CD8-positive, alpha-beta memory T cell (primary cell): ENCODE data around the gene ZNF683. TPM values are rescaled to one million over a fixed set of nuclear protein-coding genes. Genes with fewer than 3 reads are reported as not detected.

ENCODE experiments used
- CTCF ChIA-PET: fragments of 350-600 bp; sonication (Branson Sonifier 250); formaldehyde crosslinking; loops from one replicate; lab custom pipeline; 2021; ENCODE audit warnings: antibody characterized with exemption; lab: Charles Lee
- POLR2A ChIA-PET: fragments of 350-600 bp; sonication (Branson Sonifier 250); formaldehyde crosslinking; loops from one replicate; lab custom pipeline; 2021; ENCODE audit warnings: antibody characterized with exemption; lab: Charles Lee
- DNase-seq, 5 donors: peaks; one replicate each; pipeline versions ENCODE4 v3.0.0 to v3.0.0-alpha.2; 2020 to 2022; ENCODE audit warnings: mixed read lengths in 1 of 5
- H3K27ac ChIP-seq: one replicate; pipeline ENCODE4 v1.7.0; 2013; ENCODE audit warnings: low read depth, mild to moderate bottlenecking, low read length, moderate library complexity
- H3K27me3 ChIP-seq: 2 replicates; pipeline ENCODE4 v1.7.0; 2013; ENCODE audit warnings: low read length, mild to moderate bottlenecking; ENCODE audit not compliant: insufficient read depth, poor library complexity, severe bottlenecking
- H3K36me3 ChIP-seq: 2 replicates; pipeline ENCODE4 v1.7.0; 2013; ENCODE audit warnings: mild to moderate bottlenecking, low read length, moderate library complexity; ENCODE audit not compliant: insufficient read depth
- H3K4me1 ChIP-seq: 2 replicates; pipeline ENCODE4 v1.7.0; 2013; ENCODE audit warnings: mild to moderate bottlenecking, low read length, moderate library complexity; ENCODE audit not compliant: insufficient read depth
- H3K4me3 ChIP-seq: 2 replicates; pipeline ENCODE4 v1.7.0; 2013; ENCODE audit warnings: mild to moderate bottlenecking, low read length
- H3K9me3 ChIP-seq: 2 replicates; pipeline ENCODE4 v1.7.0; 2013; ENCODE audit warnings: mild to moderate bottlenecking, low read length
- H3K27ac Mint-ChIP-seq, 8 donors: one replicate each; pipeline ENCODE4 v1.8.0; 2020 to 2021; ENCODE audit warnings: mixed read lengths in 8 of 8, mild to moderate bottlenecking in 6 of 8, inconsistent platforms in 3 of 8, moderate library complexity in 3 of 8
- H3K27me3 Mint-ChIP-seq, 2 donors: one replicate each; pipeline ENCODE4 v1.8.0; 2020 to 2021; ENCODE audit warnings: mixed read lengths in 2 of 2, mild to moderate bottlenecking in 1 of 2, moderate library complexity in 1 of 2
- H3K36me3 Mint-ChIP-seq, 3 donors: one replicate each; pipeline ENCODE4 v1.8.0; 2020 to 2021; ENCODE audit warnings: mixed read lengths in 3 of 3, inconsistent platforms in 1 of 3, mild to moderate bottlenecking in 1 of 3
- H3K4me1 Mint-ChIP-seq, 3 donors: one replicate each; pipeline ENCODE4 v1.8.0; 2020 to 2021; ENCODE audit warnings: mixed read lengths in 3 of 3, inconsistent platforms in 1 of 3, mild to moderate bottlenecking in 1 of 3
- H3K4me3 Mint-ChIP-seq, 7 donors: one replicate each; pipeline ENCODE4 v1.8.0; 2020 to 2021; ENCODE audit warnings: mixed read lengths in 7 of 7, mild to moderate bottlenecking in 6 of 7, moderate library complexity in 4 of 7, inconsistent platforms in 2 of 7
- H3K9me3 Mint-ChIP-seq, 5 donors: one replicate each; pipeline ENCODE4 v1.8.0; 2020 to 2022; ENCODE audit warnings: mixed read lengths in 5 of 5, mild to moderate bottlenecking in 3 of 5, moderate library complexity in 2 of 5, inconsistent platforms in 1 of 5
- polyA plus RNA-seq: library from polyadenylated mRNA; unstranded; fragments of 300-500 nt; fragmentation: Illumina TruSeq; gene quantifications from one replicate; pipeline ENCODE4 v1.2.3, GENCODE V29; 2021
- total RNA-seq, 2 experiments: library from RNA; stranded (reverse); gene quantifications; one replicate each; pipeline ENCODE4 v1.2.3, GENCODE V29; 2021

Gene ZNF683
- total and polyA plus RNA-seq, 3 experiments from 2014 or later: 2.4 to 205 (median 2.7) TPM

GRCh38 chr1:26345718-26346117 lies 26.8 kb downstream of the ZNF683 start:
- POLR2A ChIA-PET: no interaction called here

GRCh38 chr1:26344147-26344920 lies 28.2 kb downstream of the ZNF683 start:
- Histone ChIP-seq H3K4me1 (no peaks in the 10 kb centered on the region), H3K4me3 (no peak overlapping the region), H3K36me3 (no peaks in the 10 kb centered on the region), H3K27ac (no peak overlapping the region), H3K9me3 (no peaks in the 10 kb centered on the region), H3K27me3 (no peaks in the 10 kb centered on the region)
- CTCF ChIA-PET: interaction anchor here (1.2 to 1.3 kb wide), 2 partner anchors 69 to 73 kb away, joined by 4 to 6 read pairs; no protein-coding TSS in a partner anchor
- POLR2A ChIA-PET: no interaction called here
- Mint-ChIP-seq H3K9me3 (no peaks in the 10 kb centered on the region), H3K27me3 (no peaks in the 10 kb centered on the region), H3K36me3 (no peaks in the 10 kb centered on the region), H3K4me3 (no peak overlapping the region), H3K27ac (no peak overlapping the region), H3K4me1 (no peaks in the 10 kb centered on the region)
- no peak for DNase-seq

More at GRCh38 chr1:26345718-26346117, 26.8 kb downstream of the ZNF683 start:
- H3K9me3 Mint-ChIP-seq: no peaks in the 10 kb centered on the region
- CTCF ChIA-PET: interaction anchor here (1.2 kb wide), 1 partner anchor 18 kb away, joined by 3 read pairs; no protein-coding TSS in a partner anchor
- H3K4me1 Mint-ChIP-seq: no peaks in the 10 kb centered on the region
- Histone ChIP-seq H3K27ac (no peak overlapping the region), H3K9me3 (no peaks in the 10 kb centered on the region), H3K36me3 (no peaks in the 10 kb centered on the region), H3K27me3 (no peaks in the 10 kb centered on the region), H3K4me3 (no peak overlapping the region), H3K4me1 (no peaks in the 10 kb centered on the region)
- no peaks in the 10 kb centered on the region for H3K36me3 Mint-ChIP-seq
- H3K27me3 Mint-ChIP-seq: no peaks in the 10 kb centered on the region
- H3K4me3 Mint-ChIP-seq: no peak overlapping the region
- no peak overlapping the region for H3K27ac Mint-ChIP-seq
- no peak for DNase-seq

- H3K27me3 Mint-ChIP-seq: no peaks in the 10 kb centered on the region
- Histone ChIP-seq H3K4me3 (no peak overlapping the region), H3K36me3 (no peaks in the 10 kb centered on the region), H3K9me3 (no peaks in the 10 kb centered on the region), H3K4me1 (peaks cover 6% of the 10 kb centered on the region), H3K27ac (no peak overlapping the region), H3K27me3 (no peaks in the 10 kb centered on the region)
- peak overlapping the region in 1 of 7 donors; percentile 11 for H3K4me3 Mint-ChIP-seq
- no peaks in the 10 kb centered on the region for H3K9me3 Mint-ChIP-seq
- no peak for DNase-seq
- POLR2A ChIA-PET: no interaction called here
- H3K36me3 Mint-ChIP-seq: no peaks in the 10 kb centered on the region
- peaks cover 8 to 22% (median 15%) of the 10 kb centered on the region in 3 donors for H3K4me1 Mint-ChIP-seq
- peak overlapping the region in 1 of 8 donors; percentile 58 for H3K27ac Mint-ChIP-seq
- CTCF ChIA-PET: interaction anchor here (1.0 to 1.2 kb wide), 2 partner anchors 55 to 76 kb away, joined by 3 read pairs; no protein-coding TSS in a partner anchor
Measured at GRCh38 chr1:26340047-26340481, 32.5 kb downstream of the ZNF683 start.

GRCh38 chr1:26338670-26339069 lies 33.9 kb downstream of the ZNF683 start:
- Histone ChIP-seq H3K27ac (no peak overlapping the region), H3K4me1 (peaks cover 6% of the 10 kb centered on the region), H3K9me3 (no peaks in the 10 kb centered on the region), H3K36me3 (no peaks in the 10 kb centered on the region), H3K4me3 (no peak overlapping the region), H3K27me3 (no peaks in the 10 kb centered on the region)
- DNase-seq: no peak
- POLR2A ChIA-PET: no interaction called here
- H3K9me3 Mint-ChIP-seq: no peaks in the 10 kb centered on the region
- no peaks in the 10 kb centered on the region for H3K36me3 Mint-ChIP-seq
- peak overlapping the region in 2 of 7 donors; percentile 0 to 82 for H3K4me3 Mint-ChIP-seq
- no peaks in the 10 kb centered on the region for H3K27me3 Mint-ChIP-seq
- CTCF ChIA-PET: interaction anchor here (1.3 to 2.2 kb wide), 3 partner anchors 20 to 79 kb away, joined by 4 to 6 read pairs (median 4); no protein-coding TSS in a partner anchor
- H3K4me1 Mint-ChIP-seq: peaks cover 10 to 25% (median 15%) of the 10 kb centered on the region in 3 donors
- H3K27ac Mint-ChIP-seq: peak overlapping the region in 5 of 8 donors; percentile 2 to 61 (median 19)

GRCh38 chr1:26337625-26338024 lies 34.9 kb downstream of the ZNF683 start:
- no peaks in the 10 kb centered on the region for H3K36me3 Mint-ChIP-seq
- ChIA-PET CTCF (interaction anchor here (1.0 to 2.2 kb wide), 6 partner anchors 20 to 103 kb away, joined by 3 to 6 read pairs (median 4); partner anchors contain the start of genes CD52, CEP85 and DHDDS), POLR2A (no interaction called here)
- H3K4me3 ChIP-seq: no peak overlapping the region
- peak overlapping the region in 3 of 8 donors; percentile 68 to 94 (median 92) for H3K27ac Mint-ChIP-seq
- no peak for DNase-seq
- H3K27ac ChIP-seq: no peak overlapping the region
- H3K4me1 ChIP-seq: peaks cover 6% of the 10 kb centered on the region
- H3K9me3 ChIP-seq: no peaks in the 10 kb centered on the region
- no peaks in the 10 kb centered on the region for H3K27me3 Mint-ChIP-seq
- no peaks in the 10 kb centered on the region for H3K36me3 ChIP-seq
- peaks cover 0 to 1% (median 0%) of the 10 kb centered on the region in 5 donors for H3K9me3 Mint-ChIP-seq
- H3K27me3 ChIP-seq: no peaks in the 10 kb centered on the region
- H3K4me1 Mint-ChIP-seq: peaks cover 10 to 25% (median 15%) of the 10 kb centered on the region in 3 donors
- peak overlapping the region in 6 of 7 donors; percentile 32 to 84 (median 58) for H3K4me3 Mint-ChIP-seq

GRCh38 chr1:26337206-26337535 lies 35.4 kb downstream of the ZNF683 start:
- H3K4me1 Mint-ChIP-seq: peaks cover 10 to 25% (median 15%) of the 10 kb centered on the region in 3 donors
- Histone ChIP-seq H3K4me1 (peaks cover 6% of the 10 kb centered on the region), H3K36me3 (no peaks in the 10 kb centered on the region), H3K9me3 (no peaks in the 10 kb centered on the region), H3K4me3 (no peak overlapping the region), H3K27me3 (no peaks in the 10 kb centered on the region), H3K27ac (peak overlapping the region; percentile 67)
- no peaks in the 10 kb centered on the region for H3K36me3 Mint-ChIP-seq
- peak overlapping the region in 1 of 8 donors; percentile 70 for H3K27ac Mint-ChIP-seq
- POLR2A ChIA-PET: interaction anchor here (0.6 to 0.9 kb wide), 2 partner anchors 9 to 10 kb away, joined by 4 to 5 read pairs; no protein-coding TSS in a partner anchor
- CTCF ChIA-PET: interaction anchor here (1.0 to 1.6 kb wide), 6 partner anchors 19 to 103 kb away, joined by 3 to 5 read pairs (median 4); partner anchors contain the start of genes CD52, CEP85 and DHDDS
- peaks cover 0 to 1% (median 0%) of the 10 kb centered on the region in 5 donors for H3K9me3 Mint-ChIP-seq
- DNase-seq: no peak
- H3K4me3 Mint-ChIP-seq: peak overlapping the region in 6 of 7 donors; percentile 53 to 92 (median 78)
- H3K27me3 Mint-ChIP-seq: no peaks in the 10 kb centered on the region

- Mint-ChIP-seq H3K27me3 (no peaks in the 10 kb centered on the region), H3K27ac (peak overlapping the region in 2 of 8 donors; percentile 58 to 70), H3K4me3 (peak overlapping the region; percentile 86 to 95 (median 90)), H3K9me3 (peaks cover 0 to 1% (median 0%) of the 10 kb centered on the region in 5 donors), H3K4me1 (peaks cover 10 to 25% (median 15%) of the 10 kb centered on the region in 3 donors), H3K36me3 (no peaks in the 10 kb centered on the region)
- Histone ChIP-seq H3K4me3 (peak overlapping the region; percentile 68), H3K4me1 (peaks cover 6% of the 10 kb centered on the region), H3K27me3 (no peaks in the 10 kb centered on the region), H3K27ac (peak overlapping the region; percentile 67), H3K36me3 (no peaks in the 10 kb centered on the region), H3K9me3 (no peaks in the 10 kb centered on the region)
- ChIA-PET CTCF (interaction anchor here (1.0 to 1.6 kb wide), 5 partner anchors 19 to 102 kb away, joined by 3 to 5 read pairs (median 4); partner anchors contain the start of genes CD52, CEP85 and DHDDS), POLR2A (interaction anchor here (0.6 to 0.9 kb wide), 2 partner anchors 9 to 10 kb away, joined by 4 to 5 read pairs; no protein-coding TSS in a partner anchor)
- DNase-seq: peak; percentile 75 to 89 (median 83)
Measured at GRCh38 chr1:26336477-26337205, 35.9 kb downstream of the ZNF683 start.
